Ascending aorta (tissue), 2 donors: ENCODE results near the gene SH2D3C. TPM values are rescaled to one million over a fixed set of nuclear protein-coding genes. Genes with fewer than 3 reads are reported as not detected.

Experiments used
- DNase-seq, 2 donors: peaks; one replicate each; pipeline ENCODE4 v3.0.0-alpha.2; 2019; ENCODE audit warnings: low spot score in 2 of 2
- H3K27ac ChIP-seq, 2 donors: fragments of 200-600 bp; sonication (generic); one replicate each; pipeline ENCODE4 v1.5.1; 2016 to 2017; ENCODE audit warnings: mild to moderate bottlenecking in 1 of 2
- H3K27me3 ChIP-seq: fragments of 200-600 bp; sonication (generic); one replicate; pipeline ENCODE4 v1.5.1; 2017
- H3K36me3 ChIP-seq, 2 donors: fragments of 200-600 bp; sonication (generic); one replicate each; pipeline ENCODE4 v1.5.1; 2016
- H3K4me1 ChIP-seq, 2 donors: fragments of 200-600 bp; sonication (generic); one replicate each; pipeline ENCODE4 v1.5.1; 2016 to 2017; ENCODE audit warnings: mild to moderate bottlenecking in 1 of 2
- H3K4me3 ChIP-seq, 2 donors: fragments of 200-600 bp; sonication (generic); one replicate each; pipeline ENCODE4 v1.5.1; 2016 to 2017; ENCODE audit warnings: mild to moderate bottlenecking in 1 of 2
- H3K9me3 ChIP-seq, 2 donors: fragments of 200-600 bp; sonication (generic); one replicate each; pipeline ENCODE4 v1.5.1; 2016
- CTCF ChIP-seq, 3 experiments: fragments of 200-600 bp in 2 of 3; fragments of 450-650 bp in 1 of 3; sonication (generic) in 2 of 3; IDR thresholded peaks; one replicate each; pipeline ENCODE4 v1.5.1; 2016 to 2019; ENCODE audit warnings: antibody characterized with exemption in 3 of 3, mild to moderate bottlenecking in 1 of 3, moderate library complexity in 1 of 3
- intact Hi-C: fragments of 100-400 bp; cut with DNase I; formaldehyde crosslinking; loops from one replicate; pipeline ENCODE4 v1.15.1; 2023
- total RNA-seq: library from RNA; depleted of rRNA; stranded (reverse); fragments of >200 nt; gene quantifications from one replicate; pipeline ENCODE4 v1.1.0, GENCODE V29; 2016

Gene SH2D3C
- total RNA-seq, 1 donor from 2014 or later = 49.5 TPM

DNA sequence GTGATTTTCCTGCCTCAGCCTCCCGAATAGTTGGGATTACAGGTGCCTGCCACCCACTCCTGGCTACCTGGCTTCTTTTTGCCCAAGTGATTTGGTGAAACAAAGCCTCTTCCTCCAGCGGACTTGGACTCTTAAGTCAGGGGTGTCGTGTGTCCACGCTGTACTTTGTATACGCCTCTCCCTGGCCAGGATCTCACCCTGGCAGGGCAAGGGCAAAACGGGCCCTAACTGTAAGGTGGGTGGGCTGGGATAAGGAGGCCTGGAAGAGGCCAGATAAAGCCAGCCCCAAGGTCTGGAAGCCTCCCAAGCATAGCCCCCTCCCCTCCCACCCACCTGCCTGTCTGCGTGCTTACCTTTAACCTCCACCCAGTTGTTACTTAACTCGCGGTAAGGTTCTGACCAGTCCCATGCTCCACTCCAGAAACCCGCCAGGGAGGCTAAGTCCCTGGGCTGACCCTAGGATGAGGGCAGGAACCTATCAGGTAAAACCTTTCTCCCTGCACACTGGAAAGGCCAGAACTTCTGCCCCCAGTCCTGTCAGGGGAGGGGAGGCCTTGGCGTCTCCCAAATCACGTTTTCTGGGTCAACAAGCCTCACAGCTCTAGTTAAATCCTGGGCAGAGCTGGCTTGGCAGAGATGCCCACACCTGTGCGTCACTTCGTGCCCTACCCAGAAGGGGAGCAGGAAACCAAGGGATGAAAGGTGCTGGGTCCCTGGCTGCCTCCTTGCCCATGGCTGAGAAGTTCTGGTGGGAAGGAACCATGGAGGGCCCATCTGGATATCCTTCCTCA is 15.7 kb upstream of the SH2D3C start:
- Histone ChIP-seq H3K36me3 (peaks cover 38 to 39% of the 10 kb centered on the region in 2 donors), H3K4me1 (peaks cover 0 to 22% of the 10 kb centered on the region in 2 donors), H3K4me3 (no peak overlapping the region), H3K27ac (peak overlapping the region; percentile 72 to 82), H3K9me3 (no peaks in the 10 kb centered on the region), H3K27me3 (no peaks in the 10 kb centered on the region)
- no peak for DNase-seq
- TF ChIP-seq CTCF (IDR thresholded peaks at IDR 0.05) = no peak
- intact Hi-C loops = no loop called here

DNA sequence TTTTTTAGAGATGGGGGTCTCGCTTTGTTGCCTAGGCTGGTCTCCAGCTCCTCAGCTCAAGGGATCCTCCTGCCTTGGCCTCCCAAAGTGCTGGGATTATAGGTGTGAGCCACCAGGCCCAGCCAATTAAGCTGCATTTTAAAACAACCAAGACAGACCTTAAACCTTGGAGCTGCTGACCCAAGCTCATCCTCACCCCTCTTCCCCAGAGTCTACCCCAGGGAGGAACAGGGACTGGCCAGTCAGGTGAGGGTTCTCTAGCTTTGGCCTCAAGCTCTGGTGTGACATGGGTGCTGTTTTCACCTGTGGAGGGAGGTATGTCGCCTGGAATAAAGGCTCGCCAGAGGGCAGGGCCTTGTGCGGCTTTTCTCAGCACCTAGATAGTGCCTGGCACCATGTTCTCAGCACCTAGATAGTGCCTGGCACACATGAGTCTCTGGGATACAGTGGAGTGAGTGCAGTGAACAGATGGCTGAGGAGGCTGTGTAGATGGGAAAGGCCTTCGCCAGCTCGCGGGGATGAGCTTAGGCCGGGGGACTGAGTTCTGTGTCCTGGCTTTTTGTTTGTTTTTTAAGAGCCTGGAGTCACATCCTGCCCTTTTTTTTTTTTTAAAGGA is 14.7 kb upstream of the SH2D3C start:
- DNase-seq = no peak
- Histone ChIP-seq H3K4me1 (peaks cover 0 to 29% of the 10 kb centered on the region in 2 donors), H3K27ac (peak overlapping the region; percentile 62 to 72), H3K4me3 (no peak overlapping the region), H3K9me3 (no peaks in the 10 kb centered on the region), H3K36me3 (peaks cover 48 to 49% of the 10 kb centered on the region in 2 donors), H3K27me3 (no peaks in the 10 kb centered on the region)
- intact Hi-C loops = no loop called here
- no peak for TF ChIP-seq CTCF (IDR thresholded peaks at IDR 0.05)

DNA sequence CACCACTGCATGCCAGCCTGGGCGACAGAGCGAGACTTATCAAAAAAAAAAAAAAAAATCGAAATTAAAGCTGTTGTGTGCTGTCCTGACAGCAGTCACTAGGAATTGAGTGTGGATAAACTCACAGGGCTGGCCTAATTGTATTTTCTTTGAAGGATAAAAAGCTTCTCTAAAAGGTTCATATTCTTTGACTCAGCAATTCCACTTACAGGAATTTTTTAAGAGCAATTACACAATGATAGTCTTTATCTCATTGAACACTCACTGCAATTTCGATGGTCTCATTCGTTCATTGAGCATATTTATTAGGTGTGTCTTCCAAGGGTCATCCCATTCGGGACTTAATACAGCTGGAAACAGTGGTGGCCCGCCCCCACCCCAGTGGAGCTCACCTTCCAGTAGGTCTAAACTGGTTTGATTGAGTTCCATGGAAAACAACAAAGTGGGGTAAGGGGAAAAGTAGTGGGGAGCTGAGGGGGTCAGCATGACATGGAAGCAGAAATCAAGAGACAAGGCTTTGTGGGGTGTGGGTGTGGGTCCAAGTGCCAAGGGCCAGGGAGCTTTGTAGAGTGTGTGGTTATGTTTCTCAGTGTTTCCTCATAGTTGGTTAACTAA is 14.1 kb upstream of the SH2D3C start:
- no peak for DNase-seq
- Histone ChIP-seq H3K36me3 (peaks cover 55% of the 10 kb centered on the region in 2 donors), H3K27me3 (no peaks in the 10 kb centered on the region), H3K27ac (peak overlapping the region; percentile 0 to 72), H3K9me3 (no peaks in the 10 kb centered on the region), H3K4me1 (peaks cover 3 to 36% of the 10 kb centered on the region in 2 donors), H3K4me3 (no peak overlapping the region)
- TF ChIP-seq CTCF (IDR thresholded peaks at IDR 0.05) = no peak
- intact Hi-C loops = no loop called here

DNA sequence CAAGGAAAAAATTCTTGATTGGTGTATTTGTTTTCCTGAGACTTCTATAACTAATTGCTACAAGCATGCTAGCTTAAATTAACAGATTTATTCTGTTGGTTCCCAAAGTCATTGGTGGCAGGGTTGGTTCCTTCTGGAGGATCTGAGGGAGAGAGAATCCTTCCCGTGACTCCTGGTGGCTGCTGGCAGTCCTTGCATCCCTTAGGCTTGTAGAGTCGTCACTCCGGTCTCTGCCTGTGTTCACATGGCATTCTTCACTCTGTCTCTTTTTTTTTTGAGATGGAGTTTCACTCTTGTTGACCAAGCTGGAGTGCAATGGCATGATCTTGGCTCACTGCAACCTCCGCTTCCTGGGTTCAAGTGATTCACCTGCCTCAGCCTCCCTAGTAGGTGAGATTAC is 12.6 kb upstream of the SH2D3C start:
- no peaks in the 10 kb centered on the region for H3K9me3 ChIP-seq
- H3K36me3 ChIP-seq = peaks cover 60 to 63% of the 10 kb centered on the region in 2 donors
- no peak overlapping the region for H3K4me3 ChIP-seq
- DNase-seq = no peak
- peaks cover 10 to 44% of the 10 kb centered on the region in 2 donors for H3K4me1 ChIP-seq
- no peak overlapping the region for H3K27ac ChIP-seq
- intact Hi-C loops = no loop called here
- no peak for TF ChIP-seq CTCF (IDR thresholded peaks at IDR 0.05)
- H3K27me3 ChIP-seq = no peaks in the 10 kb centered on the region

DNA sequence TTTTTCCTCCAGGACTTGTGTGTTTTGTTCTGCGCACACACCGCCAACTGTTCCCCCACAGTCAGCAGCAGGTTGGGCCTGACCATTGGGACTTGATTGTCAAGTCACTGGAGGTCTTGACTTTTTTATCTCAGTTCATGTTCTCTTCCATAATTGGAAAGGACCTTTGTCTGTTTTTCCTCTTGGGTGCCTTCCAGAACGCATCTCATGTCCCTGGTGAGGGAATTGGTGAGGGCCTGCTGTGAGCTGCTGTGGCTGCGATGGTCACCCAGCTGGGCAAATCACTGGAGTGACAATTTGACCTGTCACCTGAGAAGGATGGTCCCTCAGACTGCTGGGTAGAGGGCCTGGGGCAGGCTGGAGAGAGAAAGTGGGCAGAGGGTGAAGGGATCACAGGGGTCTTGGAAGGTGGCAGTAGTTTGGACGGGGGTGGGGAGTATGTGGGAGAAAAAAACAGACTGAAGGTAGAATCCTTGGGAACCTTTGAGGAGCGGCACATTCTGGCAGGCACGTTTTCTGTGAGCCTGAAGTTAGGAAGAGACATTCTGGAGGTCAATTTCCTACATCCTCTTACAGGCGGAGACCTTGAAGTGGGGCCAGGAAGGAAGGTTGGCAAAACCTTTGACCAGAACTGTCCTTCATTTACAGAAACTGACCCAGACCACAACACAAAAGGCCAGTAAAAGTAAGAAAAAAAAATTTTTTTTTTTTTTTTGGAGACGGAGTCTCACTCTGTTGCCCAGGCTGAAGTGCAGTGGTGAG is 11.8 kb upstream of the SH2D3C start:
- Histone ChIP-seq H3K36me3 (peaks cover 60 to 63% of the 10 kb centered on the region in 2 donors), H3K27ac (peak overlapping the region; percentile 26 to 34), H3K4me3 (no peak overlapping the region), H3K4me1 (peaks cover 10 to 40% of the 10 kb centered on the region in 2 donors), H3K9me3 (no peaks in the 10 kb centered on the region), H3K27me3 (no peaks in the 10 kb centered on the region)
- intact Hi-C loops = no loop called here
- no peak for DNase-seq
- TF ChIP-seq CTCF (IDR thresholded peaks at IDR 0.05) = no peak
